C1 segment of cervical spinal cord (tissue), 14 donors: ENCODE measurements around the gene CKM.
"Not testable (repeated sequence)": the region's sequence is repeated elsewhere in the genome, so short reads cannot be mapped to it uniquely, and the experiment has no call there.

Experiments used
- DNase-seq, 14 donors: peaks; one replicate each; lab custom pipeline; 2025; lab: John Stamatoyannopoulos, UW

Gene CKM

DNA sequence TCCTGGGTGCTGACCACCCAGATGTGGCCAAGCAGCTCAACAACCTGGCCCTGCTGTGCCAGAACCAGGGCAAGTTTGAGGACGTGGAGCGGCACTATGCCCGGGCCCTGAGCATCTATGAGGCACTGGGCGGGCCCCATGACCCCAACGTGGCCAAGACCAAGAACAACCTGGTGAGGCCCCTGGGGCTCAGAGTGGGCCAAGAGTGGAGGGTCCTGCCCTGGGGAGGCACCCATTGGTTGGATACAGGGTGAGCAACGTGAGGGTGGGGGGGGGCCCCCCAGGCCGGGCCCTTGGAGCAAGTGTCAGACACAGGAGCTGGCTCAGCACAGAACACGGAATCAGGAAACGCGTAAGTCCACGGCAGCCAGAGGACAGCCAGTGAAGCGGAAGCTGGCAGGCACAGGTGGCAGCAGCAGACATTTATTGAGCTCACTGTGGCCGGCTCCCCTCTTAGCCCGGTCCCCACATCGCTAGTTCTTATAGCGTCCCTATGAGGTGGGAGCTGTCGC lies 26.8 kb upstream of the CKM start:
- no peak for DNase-seq

DNA sequence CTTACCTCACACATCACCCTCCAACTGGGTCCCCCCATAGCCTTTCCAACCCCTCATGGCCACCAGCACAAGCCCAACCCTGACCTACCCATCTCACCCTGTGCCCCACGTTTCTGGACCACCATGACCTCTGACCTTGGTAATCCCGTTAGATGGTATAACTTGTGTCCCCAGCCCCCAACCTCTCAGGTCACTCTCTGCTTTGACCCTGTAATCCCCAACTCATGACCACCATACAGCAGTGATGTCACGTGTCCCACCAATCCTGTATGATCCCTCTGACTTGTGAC lies 26.4 kb upstream of the CKM start:
- DNase-seq: no peak

DNA sequence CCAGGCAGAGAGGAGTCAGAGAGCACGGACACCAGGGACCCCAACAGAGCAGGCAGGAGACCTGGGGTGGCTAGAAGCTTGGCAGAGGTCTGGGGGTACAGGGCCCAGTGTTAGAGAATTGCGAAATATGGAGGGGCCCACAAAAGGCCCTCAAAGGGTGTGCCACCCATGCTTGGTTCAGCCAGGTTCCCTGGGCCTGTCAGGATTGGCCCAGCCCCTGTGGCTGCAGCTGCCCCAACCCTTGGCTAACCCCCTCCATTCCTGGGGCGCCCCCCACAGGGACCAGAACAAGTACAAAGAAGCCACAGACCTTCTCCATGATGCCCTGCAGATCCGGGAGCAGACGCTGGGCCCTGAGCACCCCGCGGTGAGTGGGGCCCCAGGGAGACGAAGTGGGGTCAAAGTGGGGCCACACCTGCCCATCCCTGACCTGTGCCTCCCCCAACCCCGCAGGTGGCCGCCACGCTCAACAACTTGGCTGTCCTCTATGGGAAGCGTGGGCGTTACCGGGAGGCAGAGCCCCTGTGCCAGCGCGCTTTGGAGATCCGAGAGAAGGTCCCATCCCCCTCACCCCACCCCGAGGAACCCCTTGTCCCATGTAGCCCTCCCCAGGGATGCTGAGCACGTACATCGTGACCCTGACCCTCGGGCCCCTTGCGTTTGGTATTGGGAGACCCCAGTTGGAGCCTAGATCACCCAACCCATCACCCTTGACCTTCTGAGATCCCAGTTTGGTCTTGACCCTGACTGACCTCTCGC lies 25.9 kb upstream of the CKM start:
- no peak for DNase-seq

DNA sequence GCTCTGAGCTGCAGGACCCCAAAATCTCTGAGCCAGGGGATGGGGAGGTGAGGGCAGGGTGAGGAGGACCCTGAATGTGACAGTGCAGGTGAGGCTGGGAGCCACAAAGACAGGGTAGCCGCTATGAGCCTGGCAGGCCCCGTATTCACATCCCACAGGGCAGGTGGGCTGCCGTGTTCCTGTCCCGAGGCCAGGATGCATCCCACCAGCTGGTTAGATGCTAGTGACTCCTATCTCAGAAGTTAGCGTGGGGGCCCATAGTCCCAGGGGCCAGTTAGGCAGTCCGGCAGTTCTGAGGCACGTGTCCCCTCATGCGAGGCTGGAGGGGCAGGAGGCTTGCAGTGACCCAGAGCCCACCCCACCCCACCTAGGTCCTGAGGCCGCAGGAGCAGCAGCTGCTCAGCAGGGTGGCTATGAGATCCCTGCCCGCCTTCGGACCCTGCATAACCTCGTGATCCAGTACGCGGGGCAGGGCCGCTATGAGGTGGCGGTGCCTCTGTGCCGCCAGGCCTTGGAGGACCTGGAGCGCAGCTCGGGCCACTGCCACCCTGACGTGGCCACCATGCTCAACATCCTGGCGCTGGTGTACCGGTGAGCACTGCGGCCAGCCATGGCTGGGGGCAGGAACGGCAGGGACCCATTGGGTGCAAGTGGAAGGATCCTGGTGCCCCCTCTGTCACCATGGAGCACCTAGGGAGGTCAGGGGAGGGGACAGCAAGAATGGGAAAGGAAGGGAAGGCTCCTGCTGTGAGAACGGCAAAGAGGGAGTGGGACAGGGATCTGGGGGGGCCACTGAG lies 25.1 kb upstream of the CKM start:
- no peak for DNase-seq

DNA sequence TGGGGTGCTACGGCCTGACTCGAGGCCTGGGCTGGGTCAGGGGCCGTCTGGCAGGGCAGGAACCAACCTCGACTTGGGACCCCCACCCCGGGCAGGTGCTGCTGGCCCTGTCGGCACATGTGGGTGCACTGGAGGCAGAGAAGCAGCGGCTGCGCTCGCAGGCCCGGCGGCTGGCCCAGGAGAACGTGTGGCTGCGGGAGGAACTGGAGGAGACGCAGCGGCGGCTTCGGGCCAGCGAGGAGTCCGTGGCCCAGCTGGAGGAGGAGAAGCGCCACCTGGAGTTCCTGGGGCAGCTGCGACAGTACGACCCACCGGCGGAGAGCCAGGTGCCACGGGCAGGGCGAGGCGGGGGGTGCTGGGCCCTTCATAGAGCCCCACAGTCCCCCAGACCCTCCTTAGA lies 23.8 kb upstream of the CKM start:
- DNase-seq: no peak

DNA sequence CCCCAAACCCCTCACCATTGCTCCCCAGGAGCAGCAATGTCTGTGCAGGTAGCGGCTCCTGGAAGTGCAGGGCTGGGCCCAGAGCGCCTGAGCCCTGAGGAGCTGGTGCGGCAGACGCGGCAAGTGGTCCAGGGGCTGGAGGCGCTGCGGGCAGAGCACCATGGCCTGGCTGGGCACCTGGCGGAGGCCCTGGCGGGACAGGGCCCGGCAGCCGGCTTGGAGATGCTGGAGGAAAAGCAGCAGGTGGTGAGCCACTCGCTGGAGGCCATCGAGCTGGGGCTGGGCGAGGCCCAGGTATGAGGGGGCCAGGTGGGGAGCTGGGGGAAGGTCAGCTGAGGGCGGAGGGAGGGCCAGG lies 22.8 kb upstream of the CKM start:
- DNase-seq: no peak

DNA sequence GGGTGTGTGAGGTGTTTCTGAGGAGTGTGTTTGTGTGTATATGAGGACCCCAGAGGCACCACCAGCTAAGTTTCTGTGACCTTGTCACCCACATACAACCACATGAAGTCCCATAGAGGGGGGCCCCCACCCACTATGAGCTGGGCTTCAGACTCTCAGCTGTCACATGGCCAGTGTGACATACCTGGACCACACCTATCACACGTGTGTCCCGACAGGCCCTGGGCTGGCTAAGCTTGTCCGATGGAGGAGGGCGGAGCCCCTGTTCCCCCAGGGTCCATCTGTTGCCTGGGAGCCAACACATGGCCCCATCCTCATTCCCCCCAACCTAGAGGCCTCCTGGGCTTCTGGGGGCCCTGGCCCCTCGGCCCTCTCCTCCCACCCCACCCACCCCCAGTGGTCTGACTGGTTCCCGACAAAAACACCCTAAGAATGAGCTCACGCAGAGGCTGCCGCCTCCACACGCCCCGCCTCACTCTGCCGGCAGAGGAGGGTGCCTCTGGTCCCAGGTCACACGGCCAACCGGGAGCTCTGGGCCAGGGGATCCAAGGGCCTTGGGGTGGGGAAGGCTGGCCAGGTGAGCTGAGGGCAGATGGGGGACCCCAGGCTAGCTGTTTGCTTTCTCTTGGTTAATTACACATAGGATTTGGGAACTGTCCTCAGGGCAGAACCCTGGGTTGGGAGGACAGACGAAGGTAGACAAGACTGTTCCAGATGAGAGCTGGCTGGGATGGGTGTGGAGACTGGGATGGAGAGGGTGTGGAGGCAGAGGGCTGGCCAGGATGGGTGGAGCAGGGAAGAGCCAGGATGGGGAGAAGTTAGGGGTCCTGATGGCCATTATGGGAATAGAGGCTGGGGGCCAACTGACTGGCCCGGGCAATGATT lies 22.2 kb upstream of the CKM start:
- DNase-seq: no peak

DNA sequence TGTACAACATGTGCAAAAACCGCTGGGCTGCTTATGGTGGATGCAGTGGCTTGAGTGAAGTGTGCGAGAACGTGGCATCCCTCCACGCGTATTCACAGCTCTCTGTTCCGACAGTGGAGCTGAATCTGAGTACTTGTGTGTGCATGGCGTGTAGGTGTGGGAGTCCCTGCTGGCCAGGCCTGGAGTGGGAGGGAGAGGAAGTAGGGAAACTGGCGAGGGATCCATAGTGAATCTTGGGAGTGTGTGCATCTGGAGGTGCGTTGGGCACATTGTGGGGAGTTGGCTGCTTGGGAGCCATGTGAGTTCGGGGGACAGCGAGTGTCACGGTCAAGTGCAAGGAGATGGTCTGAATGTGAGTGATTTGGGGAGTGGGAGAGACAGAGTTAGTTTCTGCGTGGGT lies 20.2 kb upstream of the CKM start:
- no peak for DNase-seq

DNA sequence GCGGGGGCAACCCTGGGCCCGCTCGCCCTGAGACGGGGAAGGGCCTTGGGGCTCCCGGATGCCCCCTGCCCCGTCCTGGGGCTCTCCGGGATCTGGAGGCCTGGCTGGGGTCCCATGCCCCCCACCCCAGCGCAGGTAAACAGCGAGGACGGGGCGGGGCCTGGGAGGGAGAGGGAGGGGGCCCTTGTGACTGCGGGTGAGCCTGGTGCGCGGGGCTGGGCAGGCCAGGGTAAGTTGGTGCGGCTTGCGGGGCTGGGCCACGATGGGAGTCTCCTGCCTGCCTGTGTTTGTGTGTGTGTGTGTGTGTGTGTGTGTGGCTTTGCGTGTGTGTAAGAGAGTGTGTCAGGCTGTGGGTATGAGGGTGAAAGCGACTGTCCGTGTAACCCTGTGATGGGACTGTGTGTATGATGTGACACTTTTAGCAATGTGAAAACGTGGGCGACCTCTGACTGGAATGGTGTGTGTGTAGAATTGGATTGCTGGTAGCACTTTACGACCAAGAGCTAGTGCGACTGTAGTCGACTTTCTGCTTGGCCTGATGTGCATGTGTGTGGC lies 18.3 kb upstream of the CKM start:
- no peak for DNase-seq

DNA sequence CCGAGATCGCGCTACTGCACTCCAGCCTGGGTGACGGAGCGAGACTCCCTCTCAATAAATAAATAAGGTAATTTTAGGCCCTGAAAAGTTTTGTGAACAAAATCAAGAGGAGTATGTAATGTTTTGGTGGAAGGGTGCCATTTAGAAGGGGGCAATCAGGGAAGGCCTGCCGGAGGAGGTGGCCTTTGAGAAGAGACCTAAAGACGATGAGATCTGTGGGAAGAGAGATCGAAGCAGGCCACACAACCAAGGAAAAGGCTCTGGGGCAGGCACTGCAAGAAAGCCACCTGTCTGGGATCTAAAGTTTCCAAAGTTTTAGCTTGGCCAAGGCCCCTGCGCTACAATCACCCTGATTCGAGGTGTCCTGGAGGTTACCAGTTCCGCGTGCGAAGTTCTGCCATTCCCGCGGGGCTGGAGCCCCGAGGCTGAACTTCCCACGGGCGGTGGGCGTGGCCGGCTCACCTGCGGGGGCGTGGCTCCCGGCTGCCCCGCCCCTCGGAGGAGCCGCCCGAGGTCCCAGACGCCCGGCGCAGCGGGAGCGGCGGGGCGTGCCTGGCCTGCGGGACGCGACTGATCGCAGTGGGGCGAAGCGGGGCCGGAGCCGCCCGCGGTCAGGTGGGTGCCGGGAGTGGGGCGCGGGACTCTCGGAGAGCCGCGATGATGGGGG lies 17.7 kb upstream of the CKM start, which contains the start of gene KLC3:
Gene KLC3 (plus strand): TSS at position 519 of the 667 bp plus-strand sequence. CDS start 4,792 bp downstream, outside the sequence.
- no peak for DNase-seq

DNA sequence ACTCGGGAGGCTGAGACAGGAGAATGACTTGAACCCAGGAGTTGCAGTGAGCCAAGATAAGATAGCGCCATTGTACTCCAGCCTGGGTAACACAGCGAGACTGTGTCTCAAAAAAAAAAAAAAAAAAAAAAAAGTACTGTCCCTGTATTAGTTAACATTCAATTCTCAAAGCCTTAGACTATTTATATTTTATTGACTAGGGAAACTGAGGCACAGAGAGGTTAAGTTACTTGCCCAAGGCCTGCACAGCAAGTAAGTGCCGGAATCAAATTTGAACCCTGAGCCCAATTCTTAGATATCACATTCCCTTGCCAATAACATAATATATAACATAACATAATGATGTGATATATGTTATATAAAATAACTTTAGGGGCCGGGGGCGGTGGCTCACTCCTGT lies 17.0 kb upstream of the CKM start:
- no peak for DNase-seq

DNA sequence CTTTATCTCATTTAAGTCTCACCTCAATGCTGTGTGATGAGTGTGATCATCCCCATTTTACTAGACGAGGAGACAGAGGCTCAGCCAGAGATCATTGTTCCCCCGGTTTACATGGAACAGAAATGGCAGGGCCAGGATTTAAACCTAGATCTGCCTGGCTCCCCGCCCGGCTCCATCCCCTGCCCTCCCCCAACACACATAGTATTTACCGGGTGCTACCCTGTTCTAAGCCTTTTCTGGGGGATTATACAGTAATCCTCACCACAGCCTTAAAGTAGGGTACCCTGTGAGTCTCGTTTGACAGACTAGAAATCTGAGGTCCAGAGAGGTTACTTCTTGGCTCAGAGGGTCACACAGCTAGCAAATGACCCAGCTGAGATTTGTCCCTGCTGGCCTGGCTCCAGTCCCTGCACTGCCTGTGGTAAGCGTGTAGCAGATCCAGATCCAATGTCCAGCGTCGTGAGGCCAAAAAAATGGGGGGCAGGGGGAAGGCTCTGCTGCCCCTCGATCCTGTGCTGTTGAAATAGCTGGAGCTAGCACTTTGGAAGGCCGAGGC lies 14.1 kb upstream of the CKM start:
- no peak for DNase-seq

DNA sequence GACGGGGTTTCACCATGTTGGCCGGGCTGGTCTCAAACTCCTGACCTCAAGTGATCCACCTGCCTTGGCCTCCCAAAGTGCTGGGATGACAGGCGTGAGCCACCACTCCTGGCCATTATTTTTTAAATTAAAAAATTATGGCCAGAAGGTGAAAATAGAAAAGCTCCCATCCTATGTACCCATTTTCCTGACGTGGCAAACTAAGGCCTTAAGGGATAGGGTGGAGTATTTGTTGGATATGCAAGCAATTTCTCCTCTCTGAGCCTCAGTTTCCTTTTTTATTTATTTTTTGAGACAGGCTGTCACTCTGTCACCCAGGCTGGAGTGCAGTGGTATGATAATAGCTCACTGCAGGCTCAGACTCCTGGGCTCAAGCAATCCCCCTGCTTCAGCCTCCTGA lies 12.2 kb upstream of the CKM start:
- DNase-seq: not testable (repeated sequence)

DNA sequence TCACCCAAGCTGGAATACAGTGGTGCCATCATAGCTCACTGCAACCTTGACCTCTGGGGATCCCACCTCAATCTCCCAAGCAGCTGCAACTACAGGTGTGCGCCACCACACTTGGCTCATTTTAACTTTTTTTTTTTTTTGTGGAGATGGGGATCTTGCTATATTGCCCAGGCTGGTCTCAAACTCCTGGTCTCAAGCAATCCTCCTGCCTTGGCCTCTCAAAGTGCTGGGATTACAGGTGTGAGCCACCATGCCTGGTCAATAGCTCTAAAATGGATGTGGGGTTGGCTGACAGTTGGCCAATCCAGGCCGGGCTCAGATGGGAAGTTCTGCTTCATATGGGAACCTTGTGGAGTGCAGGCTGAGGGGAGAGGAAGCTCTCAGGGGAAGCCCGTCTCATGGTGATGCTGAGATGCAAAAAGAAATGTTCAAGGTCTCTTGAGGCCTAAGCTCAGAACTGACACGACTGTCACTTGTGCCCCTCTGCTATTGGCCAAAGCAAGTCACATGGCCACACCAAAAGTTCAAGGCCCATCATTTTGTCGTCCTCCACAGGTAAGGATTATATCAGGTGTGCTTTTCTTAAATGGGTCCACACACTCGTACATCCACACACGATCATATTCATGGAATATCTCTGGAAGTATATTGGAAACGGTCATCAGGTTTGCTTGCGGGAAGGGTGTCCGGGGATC lies 11.1 kb upstream of the CKM start:
- DNase-seq: no peak

DNA sequence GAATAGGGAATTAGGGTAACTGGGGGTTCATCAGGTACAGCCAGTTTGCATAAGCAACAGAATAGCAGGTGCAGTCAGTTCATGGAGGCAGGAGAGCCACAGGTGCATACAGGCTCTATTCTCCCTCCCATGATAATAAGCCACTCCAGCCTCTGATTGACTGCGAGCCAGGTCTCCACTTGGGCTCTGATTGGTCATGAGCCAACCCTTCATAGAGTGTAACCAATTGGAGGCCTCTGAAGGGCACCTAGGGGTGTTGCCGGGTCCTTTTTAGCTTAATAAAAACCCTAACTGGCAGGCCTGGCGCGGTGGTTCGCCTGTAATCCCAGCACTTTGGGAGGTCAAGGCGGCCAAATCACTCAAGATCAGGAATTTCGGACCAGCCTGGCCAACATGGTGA lies 8.7 kb upstream of the CKM start:
- DNase-seq: no peak

DNA sequence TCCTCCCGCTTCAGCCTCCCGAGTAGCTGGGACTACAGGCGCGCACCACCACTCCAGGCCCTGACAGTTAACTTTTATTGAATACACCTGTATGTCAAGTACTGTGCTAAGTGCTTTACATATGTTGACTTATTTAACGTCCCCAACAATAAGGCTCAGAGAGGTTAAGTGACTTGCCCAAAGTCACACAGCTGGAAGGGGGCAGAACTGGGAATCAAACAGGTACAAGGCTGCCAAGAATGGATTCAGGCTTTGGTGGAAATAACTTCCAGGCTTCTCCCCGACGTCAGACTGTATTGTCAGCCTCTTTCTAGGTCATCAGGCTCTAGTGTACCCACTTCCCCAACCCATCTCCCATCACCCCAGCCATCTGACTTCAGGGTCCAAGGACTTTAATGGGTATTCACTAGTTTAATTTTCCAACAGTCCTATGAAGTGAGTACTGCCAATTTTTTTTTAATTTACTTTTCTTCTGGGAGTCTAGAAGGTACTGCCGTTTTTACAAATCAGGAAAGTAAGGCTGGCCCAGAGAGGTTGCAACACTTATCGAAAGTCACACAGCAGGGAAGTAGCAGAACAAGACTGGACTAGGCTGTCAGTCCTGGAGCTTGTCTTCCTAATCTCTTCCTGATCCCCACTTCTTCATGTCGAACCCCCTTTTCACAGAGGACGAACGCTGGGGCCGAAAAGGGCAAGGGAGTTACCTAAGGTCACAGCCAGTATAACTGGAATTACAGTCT lies 4.9 kb upstream of the CKM start:
- no peak for DNase-seq

DNA sequence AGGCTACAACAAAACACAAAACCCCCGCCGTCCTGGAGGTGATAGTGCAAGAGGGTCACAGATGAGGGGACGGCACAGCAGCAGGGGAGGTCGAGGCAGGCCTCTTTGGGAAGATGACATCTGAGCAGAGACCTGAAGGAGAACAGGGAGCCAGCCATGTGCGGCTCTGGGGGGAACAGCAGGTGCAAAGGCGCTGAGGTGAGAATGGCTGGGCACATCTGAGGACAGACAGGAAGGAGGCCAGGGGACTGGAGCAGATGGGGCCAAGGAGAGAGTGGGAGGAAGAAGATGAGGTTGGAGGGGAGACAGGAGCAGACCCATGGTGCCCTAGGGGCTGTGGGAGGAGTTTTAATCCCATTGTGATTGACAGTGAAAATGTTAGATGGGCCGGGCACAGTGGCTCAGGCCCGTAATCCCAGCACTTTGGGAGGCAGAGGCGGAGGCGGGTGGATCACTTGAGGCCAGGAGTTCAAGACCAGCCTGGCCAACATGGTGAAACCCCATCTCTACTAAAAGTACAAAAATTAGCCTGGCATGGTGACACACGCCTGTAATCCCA lies 1.8 kb upstream of the CKM start:
- DNase-seq: no peak

DNA sequence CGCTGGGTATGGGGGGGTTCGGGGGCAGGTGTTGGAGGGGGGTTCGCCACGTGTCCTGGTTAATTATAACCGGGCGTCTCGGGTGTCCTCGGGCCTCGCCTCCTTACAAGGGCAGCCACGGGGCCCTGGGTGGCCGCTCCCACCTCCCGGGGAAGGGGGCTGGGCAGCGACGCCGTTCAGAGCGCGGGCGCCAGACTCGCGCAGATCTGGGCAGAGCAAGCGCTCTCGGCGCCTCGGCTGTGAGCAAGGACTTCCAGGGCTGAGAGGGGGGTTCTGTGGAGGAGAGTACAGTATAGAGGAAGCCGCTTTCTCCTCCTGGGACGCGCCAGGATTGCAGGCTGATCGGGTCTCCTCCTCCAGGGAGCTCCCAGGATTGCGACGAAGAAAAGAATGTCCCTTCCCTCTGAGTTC lies 1.0 kb upstream of the CKM start:
- no peak for DNase-seq

DNA sequence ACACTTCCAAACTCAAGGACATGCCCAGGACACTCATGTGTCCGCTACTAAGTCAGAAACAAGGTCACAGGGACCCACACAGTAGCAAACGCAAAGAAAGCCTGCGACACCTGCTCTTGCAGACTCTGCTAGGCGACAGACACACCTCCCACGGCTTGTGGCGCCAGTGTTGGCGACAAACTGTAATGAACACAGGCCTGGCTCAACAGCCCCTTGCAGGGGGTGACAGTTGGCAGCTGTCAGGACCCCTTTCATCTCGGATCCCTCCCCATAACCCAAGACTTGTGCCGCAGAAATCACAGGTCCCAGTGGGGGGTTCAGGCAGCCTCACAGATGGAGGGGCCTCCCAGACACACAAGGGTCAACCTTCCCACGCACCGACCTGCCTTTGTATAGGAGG lies 364 bp downstream of the CKM start:
- no peak for DNase-seq
